Measurements from ENCODE around the gene CDH4.

The CDH4 gene

DNA sequence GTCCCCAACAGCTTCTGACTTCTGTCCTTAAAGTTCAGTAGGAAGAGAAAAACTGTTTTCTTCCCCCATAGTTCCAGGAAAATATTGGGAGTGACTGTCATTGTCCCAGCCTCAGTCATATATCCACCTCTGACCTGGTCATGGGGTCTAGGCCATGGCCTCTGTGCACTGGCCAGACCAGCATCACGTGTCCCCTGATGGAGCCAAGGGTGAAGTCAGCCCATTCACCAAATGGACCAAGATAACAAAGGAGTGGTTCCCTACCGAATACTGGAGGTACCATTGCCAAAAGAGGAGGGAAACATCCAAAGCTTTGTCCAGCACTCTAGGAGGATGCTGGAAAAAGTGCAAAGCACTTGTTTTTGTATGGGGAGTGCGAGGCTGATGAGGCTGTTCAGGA lies 418.2 kb downstream of the CDH4 start:
- no peak for ATAC-seq
- Mint-ChIP-seq H3K4me3 (no peak overlapping the region), H3K36me3 (no peaks in the 10 kb centered on the region), H3K27ac (no peak overlapping the region), H3K4me1 (no peaks in the 10 kb centered on the region), H3K9me3 (no peaks in the 10 kb centered on the region)
- DNase-seq (ENCODE audit: low spot score in 2 of 2), result no peak

DNA sequence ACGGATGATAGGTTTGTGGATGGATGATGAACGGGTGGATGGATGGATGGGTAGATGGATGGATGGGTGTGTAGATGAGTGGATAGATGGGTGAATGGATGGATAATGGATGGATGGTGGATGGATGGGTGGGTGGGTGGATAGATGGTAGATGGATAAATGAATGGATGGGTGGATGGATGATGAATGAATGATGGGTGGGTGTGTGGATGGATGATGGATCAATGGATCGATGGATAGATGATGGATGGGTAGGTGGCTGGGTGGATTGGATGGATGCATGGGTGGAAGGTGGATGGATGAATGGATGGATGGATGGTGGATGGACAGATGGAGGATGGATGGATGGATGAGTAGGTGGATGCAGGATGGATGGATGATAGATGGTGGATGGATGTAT lies 419.5 kb downstream of the CDH4 start:
- no peaks in the 10 kb centered on the region for H3K9me3 Mint-ChIP-seq
- H3K4me3 Mint-ChIP-seq, result no peak overlapping the region
- no peaks in the 10 kb centered on the region for H3K36me3 Mint-ChIP-seq

DNA sequence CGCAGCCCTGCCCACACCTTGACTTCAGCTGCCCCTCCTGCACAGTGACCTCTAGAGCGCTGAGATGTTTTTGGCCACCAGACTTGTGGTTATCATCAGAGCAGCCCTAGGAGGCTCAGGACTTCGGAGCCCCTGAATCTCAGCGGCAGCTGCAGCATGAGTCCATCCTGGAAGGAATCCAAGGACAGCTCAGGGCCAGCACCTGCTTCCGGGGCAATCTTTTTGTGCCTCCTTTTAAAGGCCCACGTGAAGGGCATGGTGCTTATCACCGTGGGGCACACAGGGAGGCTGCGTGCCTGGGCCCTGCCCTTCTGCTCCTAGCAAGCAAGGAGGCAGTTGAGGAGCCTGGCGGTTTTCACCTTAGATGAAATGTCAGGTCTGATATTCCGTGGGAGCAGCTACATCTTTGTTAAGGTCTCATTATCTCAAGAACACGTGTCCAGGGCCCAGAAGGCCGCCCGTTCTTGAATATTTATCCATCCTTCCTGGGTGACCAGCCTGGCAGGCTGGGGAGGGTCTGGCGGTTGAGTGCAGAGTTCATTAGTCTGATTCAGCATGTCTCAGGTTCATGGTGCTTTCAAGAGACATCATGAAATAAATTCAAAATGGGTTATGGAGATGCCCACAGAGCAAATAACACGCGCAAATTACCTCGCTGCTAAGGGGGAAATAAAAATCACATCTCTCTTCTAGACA lies 421.2 kb downstream of the CDH4 start:
- no peaks in the 10 kb centered on the region for H3K4me1 Mint-ChIP-seq
- H3K27ac Mint-ChIP-seq, result no peak overlapping the region
- H3K4me3 Mint-ChIP-seq, result no peak overlapping the region
- H3K36me3 Mint-ChIP-seq, result no peaks in the 10 kb centered on the region
- H3K9me3 Mint-ChIP-seq, result no peaks in the 10 kb centered on the region
- no peak for DNase-seq (ENCODE audit: low spot score in 2 of 2)
- no peak for ATAC-seq

More for the DNA sequence above, 419.5 kb downstream of the CDH4 start:
- no peak overlapping the region for H3K27ac Mint-ChIP-seq
- H3K4me1 Mint-ChIP-seq, result no peaks in the 10 kb centered on the region
- DNase-seq (ENCODE audit: low spot score in 2 of 2), result no peak
- no peak for ATAC-seq

DNA sequence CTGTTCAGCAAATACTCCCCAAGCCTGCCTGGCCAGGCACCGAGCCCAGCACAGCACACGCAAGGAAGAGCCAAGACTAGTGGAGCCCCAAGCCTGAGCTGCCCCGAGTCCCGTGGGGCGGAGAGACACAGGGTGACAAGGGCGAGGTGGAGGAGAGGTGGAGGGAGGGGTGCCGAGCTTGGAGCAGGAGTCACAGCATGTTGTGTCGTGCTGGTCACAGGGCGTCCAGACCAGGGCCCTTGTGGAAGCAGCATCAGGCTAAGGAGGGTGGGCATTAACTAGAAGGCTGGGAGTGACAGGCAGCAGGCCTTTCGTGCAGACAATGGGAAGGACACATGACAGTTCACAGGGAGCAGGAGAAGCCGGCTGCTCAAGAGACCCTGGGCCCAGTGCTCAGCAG lies 422.1 kb downstream of the CDH4 start:
- no peak overlapping the region for H3K4me3 Mint-ChIP-seq

DNA sequence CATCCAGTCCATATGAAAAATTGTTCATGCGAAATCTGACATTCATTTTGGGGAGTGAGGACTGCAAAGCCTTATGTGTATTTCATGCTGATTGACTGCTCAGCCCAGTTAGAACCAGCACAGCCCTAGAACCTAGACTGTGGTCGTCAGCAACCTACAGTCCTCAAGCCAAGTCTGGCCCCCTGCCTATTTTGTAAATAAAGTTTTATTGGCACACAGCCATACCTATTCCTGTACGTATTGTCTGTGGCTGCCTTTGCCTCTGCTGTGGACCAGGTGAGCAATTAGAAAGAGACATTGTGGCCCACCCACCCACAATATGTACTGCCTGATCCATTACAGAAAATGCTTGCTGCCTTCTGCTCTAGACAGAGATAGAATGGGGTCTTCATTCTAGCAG lies 422.6 kb downstream of the CDH4 start:
- ATAC-seq, result no peak
- Mint-ChIP-seq H3K4me1 (no peaks in the 10 kb centered on the region), H3K4me3 (no peak overlapping the region), H3K9me3 (no peaks in the 10 kb centered on the region), H3K36me3 (no peaks in the 10 kb centered on the region), H3K27ac (no peak overlapping the region)
- DNase-seq (ENCODE audit: low spot score in 2 of 2), result no peak

More for the DNA sequence above, 422.1 kb downstream of the CDH4 start:
- Mint-ChIP-seq H3K4me1 (no peaks in the 10 kb centered on the region), H3K36me3 (no peaks in the 10 kb centered on the region), H3K9me3 (no peaks in the 10 kb centered on the region), H3K27ac (no peak overlapping the region)
- ATAC-seq (no peak), DNase-seq (ENCODE audit: low spot score in 2 of 2) (no peak)

GRCh38 chr20:61677928-61678327 lies 425.9 kb downstream of the CDH4 start:
- Mint-ChIP-seq H3K27ac (no peak overlapping the region), H3K9me3 (no peaks in the 10 kb centered on the region), H3K4me3 (no peak overlapping the region), H3K36me3 (no peaks in the 10 kb centered on the region), H3K4me1 (no peaks in the 10 kb centered on the region)
- ATAC-seq, result no peak
- DNase-seq (ENCODE audit: low spot score in 2 of 2), result no peak

DNA sequence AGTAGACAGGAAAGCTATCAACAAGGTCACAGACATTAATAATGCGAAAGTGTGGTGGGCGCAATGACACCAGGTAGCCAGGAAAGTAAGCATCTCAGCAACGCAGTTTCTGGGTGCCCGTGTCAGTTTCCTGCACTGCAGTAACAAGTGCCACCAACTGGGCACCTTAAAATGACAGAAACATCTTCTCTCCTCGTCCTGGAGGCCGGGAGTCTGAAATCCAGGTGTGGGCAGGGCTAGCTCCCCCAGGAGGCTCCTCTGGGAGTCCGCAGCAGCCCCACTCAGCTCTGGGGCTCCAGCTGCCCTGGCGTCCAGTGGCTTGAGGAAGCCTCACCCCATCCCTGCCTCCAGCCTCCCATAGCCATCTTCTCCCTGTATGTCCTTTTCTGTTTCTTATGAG lies 426.4 kb downstream of the CDH4 start:
- Mint-ChIP-seq H3K36me3 (no peaks in the 10 kb centered on the region), H3K4me3 (no peak overlapping the region), H3K27ac (no peak overlapping the region), H3K9me3 (no peaks in the 10 kb centered on the region), H3K4me1 (no peaks in the 10 kb centered on the region)
- DNase-seq (ENCODE audit: low spot score in 2 of 2) (no peak), ATAC-seq (no peak)

GRCh38 chr20:61679473-61679872 lies 427.4 kb downstream of the CDH4 start:
- H3K4me1 Mint-ChIP-seq, result no peaks in the 10 kb centered on the region
- H3K4me3 Mint-ChIP-seq, result no peak overlapping the region
- no peak overlapping the region for H3K27ac Mint-ChIP-seq
- ATAC-seq (peak; percentile 19), DNase-seq (ENCODE audit: low spot score in 2 of 2) (no peak)
- no peaks in the 10 kb centered on the region for H3K9me3 Mint-ChIP-seq
- no peaks in the 10 kb centered on the region for H3K36me3 Mint-ChIP-seq

DNA sequence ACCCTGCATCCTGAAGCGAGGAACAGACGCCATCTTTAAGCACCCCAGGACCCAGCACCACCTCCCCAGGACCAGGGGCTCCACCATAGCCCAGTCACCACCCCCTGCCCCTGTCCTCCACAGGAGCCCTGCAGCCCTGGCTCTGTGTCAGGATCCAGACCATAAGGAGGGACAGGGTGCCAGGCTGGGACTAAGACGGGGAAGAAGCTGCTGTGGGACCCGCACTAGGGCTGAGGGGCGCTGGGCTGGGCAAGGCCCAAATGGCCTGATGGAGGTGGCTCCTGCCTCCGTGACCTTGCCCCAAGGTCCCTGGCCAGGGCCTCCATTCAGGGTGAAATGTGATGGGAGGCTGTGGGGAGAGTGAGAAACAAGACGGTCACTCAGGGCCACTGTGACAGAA lies 428.0 kb downstream of the CDH4 start:
- H3K4me3 Mint-ChIP-seq, result no peak overlapping the region
- H3K9me3 Mint-ChIP-seq, result no peaks in the 10 kb centered on the region
- ATAC-seq (no peak), DNase-seq (ENCODE audit: low spot score in 2 of 2) (no peak)
- H3K4me1 Mint-ChIP-seq, result peaks cover 6% of the 10 kb centered on the region
- H3K36me3 Mint-ChIP-seq, result no peaks in the 10 kb centered on the region
- no peak overlapping the region for H3K27ac Mint-ChIP-seq

GRCh38 chr20:61682114-61682995 lies 430.3 kb downstream of the CDH4 start:
- Mint-ChIP-seq H3K4me1 (peaks cover 9% of the 10 kb centered on the region), H3K27ac (no peak overlapping the region)

GRCh38 chr20:61682996-61683681 lies 431.1 kb downstream of the CDH4 start:
- H3K4me3 Mint-ChIP-seq, result no peak overlapping the region
- peaks cover 9% of the 10 kb centered on the region for H3K4me1 Mint-ChIP-seq
- DNase-seq (ENCODE audit: low spot score in 2 of 2) (no peak), ATAC-seq (no peak)
- no peaks in the 10 kb centered on the region for H3K36me3 Mint-ChIP-seq
- H3K9me3 Mint-ChIP-seq, result peaks cover 3% of the 10 kb centered on the region
- H3K27ac Mint-ChIP-seq, result no peak overlapping the region

More at GRCh38 chr20:61682114-61682995, 430.3 kb downstream of the CDH4 start:
- ATAC-seq, result no peak
- no peak for DNase-seq (ENCODE audit: low spot score in 2 of 2)
- Mint-ChIP-seq H3K4me3 (no peak overlapping the region), H3K36me3 (no peaks in the 10 kb centered on the region), H3K9me3 (peaks cover 3% of the 10 kb centered on the region)

DNA sequence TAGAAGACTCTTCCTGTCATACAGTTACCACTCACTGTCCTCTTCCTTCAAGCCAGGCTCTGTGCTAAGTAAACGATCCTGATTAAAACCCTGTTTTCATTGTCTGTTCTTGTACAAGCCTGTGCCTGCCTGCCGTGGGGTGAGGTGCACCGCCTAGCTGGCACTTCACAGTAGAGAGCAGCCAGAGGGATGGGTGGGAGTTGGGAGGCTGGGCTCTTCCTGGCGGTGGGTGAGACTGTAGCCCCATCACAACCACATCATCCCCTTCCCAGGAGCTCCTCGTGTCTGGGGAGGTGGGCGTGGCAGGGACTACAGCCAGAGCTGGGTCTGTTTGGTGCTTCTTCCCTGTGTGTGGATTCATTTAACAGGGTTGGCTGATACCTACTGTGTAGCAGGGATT lies 431.7 kb downstream of the CDH4 start:
- Mint-ChIP-seq H3K4me3 (no peak overlapping the region), H3K27ac (no peak overlapping the region), H3K36me3 (no peaks in the 10 kb centered on the region), H3K4me1 (peaks cover 9% of the 10 kb centered on the region), H3K9me3 (peaks cover 3% of the 10 kb centered on the region)
- DNase-seq (ENCODE audit: low spot score in 2 of 2) (no peak), ATAC-seq (no peak)

DNA sequence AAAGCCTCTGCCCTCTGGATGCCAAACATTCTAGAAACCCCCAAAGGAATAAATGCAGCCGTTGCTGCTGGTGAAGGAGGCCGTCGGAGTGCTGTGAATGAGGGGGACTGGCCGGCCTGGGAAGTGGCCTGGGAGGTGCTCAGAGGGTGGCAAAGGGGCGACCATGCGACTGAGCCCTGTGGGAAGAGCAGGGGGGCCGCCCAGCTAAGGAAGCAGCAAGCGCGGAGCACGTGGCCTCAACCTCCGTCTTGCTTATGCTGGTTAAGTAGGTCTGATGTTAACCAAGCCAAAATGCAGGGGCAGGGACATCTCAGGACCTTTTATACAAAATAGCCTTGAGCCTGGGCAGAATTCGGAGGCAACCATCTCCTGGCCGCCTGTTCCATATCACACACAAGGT lies 432.1 kb downstream of the CDH4 start:
- no peak overlapping the region for H3K27ac Mint-ChIP-seq
- DNase-seq (ENCODE audit: low spot score in 2 of 2) (no peak), ATAC-seq (no peak)
- peaks cover 9% of the 10 kb centered on the region for H3K4me1 Mint-ChIP-seq
- H3K9me3 Mint-ChIP-seq, result peaks cover 3% of the 10 kb centered on the region
- no peak overlapping the region for H3K4me3 Mint-ChIP-seq
- no peaks in the 10 kb centered on the region for H3K36me3 Mint-ChIP-seq

DNA sequence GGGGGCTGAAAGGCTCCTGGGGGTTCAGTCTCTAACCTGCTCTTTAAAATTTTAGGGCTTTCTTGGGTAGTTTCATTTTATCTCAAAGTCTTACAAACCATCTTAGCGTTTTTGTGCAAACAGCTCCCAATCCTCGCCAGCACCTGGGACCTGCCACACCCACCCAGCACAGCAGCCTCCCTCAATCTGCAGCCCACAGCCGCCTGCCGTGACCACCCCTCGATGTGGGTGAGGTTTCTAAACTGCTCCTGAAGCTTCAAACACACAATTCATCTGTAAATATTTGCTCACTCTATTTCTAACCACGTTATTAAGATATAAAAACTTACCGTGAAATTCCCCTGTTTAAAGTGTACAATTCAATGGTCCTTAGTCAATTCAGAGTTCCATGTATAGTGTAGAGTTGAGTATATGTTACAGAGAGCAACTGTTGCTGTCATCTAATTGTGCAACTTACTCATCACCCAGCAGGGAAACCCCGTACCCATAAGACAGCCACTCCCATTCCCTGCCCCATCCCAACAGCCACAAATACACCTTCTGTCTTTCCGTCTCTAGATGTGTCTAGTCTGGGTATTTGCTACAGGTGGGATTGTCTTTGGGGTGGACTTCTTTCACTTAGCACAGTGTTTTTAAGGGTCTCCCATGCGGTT lies 432.6 kb downstream of the CDH4 start:
- H3K4me3 Mint-ChIP-seq, result no peak overlapping the region
- peaks cover 3% of the 10 kb centered on the region for H3K9me3 Mint-ChIP-seq
- H3K27ac Mint-ChIP-seq, result no peak overlapping the region
- DNase-seq (ENCODE audit: low spot score in 2 of 2) (no peak), ATAC-seq (no peak)
- H3K36me3 Mint-ChIP-seq, result no peaks in the 10 kb centered on the region
- H3K4me1 Mint-ChIP-seq, result peaks cover 9% of the 10 kb centered on the region

DNA sequence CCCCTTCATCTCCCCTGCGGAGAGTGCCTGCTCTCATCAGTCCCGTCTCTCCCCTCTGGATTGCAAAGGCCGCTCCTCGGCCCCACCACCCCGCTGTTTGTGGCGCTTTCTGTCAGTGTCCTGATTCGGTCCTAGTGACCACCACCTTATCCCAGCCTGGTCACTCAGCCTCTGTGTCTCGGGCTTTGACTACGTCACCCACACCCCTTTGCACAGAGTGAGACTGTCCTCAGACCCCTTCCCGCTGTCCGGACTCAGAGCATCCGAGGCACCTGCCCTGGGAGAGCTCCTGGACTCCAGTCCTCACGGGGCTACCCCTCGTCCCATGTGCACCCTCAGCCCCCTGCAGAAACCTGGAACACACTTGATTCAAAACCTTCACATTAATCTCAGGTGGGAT lies 433.4 kb downstream of the CDH4 start:
- Mint-ChIP-seq H3K27ac (no peak overlapping the region), H3K4me3 (no peak overlapping the region)
- ATAC-seq, result no peak

More for the DNA sequence above, 433.4 kb downstream of the CDH4 start:
- H3K36me3 Mint-ChIP-seq, result no peaks in the 10 kb centered on the region
- H3K4me1 Mint-ChIP-seq, result peaks cover 9% of the 10 kb centered on the region
- peaks cover 3% of the 10 kb centered on the region for H3K9me3 Mint-ChIP-seq
- no peak for DNase-seq (ENCODE audit: low spot score in 2 of 2)

Measured in stimulated activated effector memory CD8-positive, alpha-beta T cell treated with anti-CD3 and anti-CD28 coated beads, Interleukin-12 subunit alpha, Interleukin-12 subunit beta, amount 100 ng/mL, for 72 hours (primary cell).